HG02943 (cell line): ENCODE results near the gene WWTR1.

Experiments
- ATAC-seq: cut with Tn5 transposase; IDR thresholded peaks from one replicate; pipeline ENCODE4 v1.9.1; 2021; ENCODE audit warnings: mild to moderate bottlenecking, low read depth, moderate library complexity; ENCODE audit not compliant: unreplicated experiment

The WWTR1 gene

GRCh38 chr3:149507491-149508324, 150.1 kb downstream of the WWTR1 start:
- ATAC-seq = no peak

DNA sequence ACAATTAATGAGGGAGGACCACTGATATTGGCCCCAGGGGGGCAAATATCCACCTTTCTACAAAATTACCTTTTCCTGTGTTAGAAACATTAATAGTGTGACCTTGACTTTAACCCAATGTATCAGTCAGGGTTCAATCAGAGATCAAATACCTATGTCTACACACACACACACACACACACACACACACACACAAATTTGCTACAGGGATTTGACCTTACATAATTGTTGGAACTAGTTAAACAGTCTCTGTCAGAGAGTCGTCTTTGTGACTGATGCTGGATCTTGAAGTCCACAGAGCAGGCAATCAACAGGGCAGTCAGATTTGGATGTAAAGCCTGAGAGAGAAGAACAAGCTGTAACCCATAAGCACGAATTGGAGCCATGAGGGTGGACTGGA, 150.9 kb downstream of the WWTR1 start:
- no peak for ATAC-seq

DNA sequence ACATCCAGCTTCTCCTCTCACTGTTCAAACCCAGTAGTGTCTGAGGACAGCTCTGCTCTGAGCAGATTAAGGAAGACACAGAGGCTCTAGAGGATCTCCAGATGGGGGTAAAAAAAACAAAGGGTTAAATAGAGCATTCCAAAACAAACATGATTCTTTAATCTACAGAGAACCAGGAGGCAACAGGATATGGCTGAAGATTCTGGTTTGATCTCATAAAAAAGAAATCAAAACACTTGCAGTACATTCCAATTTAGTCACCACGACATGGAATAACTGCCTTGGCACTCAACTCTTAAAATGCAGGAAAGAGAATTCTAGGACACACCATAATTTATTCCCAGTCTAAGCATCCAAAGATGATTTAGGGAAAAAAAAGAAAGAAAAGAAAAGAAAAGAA, 151.3 kb downstream of the WWTR1 start:
- no peak for ATAC-seq

DNA sequence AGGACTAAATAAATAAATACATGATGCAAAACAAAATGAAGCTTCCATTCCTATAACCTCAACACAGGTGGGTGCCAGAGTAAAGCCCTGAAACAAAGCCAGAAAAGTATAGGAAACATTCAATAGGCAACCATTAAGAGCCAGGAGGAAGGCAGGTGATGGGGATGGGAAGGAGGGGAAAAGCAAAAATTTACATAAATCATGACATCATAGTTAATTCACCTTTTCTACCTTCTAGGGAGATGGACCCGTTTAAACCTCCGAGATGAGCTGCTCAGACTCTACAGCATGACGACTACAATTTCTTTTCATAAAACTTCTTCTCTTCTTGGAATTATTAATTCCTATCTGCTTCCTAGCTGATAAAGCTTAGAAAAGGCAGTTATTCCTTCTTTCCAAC, 155.4 kb downstream of the WWTR1 start:
- ATAC-seq = no peak

- ATAC-seq = no peak
Observed at GRCh38 chr3:149501524-149501923, 156.3 kb downstream of the WWTR1 start.

DNA sequence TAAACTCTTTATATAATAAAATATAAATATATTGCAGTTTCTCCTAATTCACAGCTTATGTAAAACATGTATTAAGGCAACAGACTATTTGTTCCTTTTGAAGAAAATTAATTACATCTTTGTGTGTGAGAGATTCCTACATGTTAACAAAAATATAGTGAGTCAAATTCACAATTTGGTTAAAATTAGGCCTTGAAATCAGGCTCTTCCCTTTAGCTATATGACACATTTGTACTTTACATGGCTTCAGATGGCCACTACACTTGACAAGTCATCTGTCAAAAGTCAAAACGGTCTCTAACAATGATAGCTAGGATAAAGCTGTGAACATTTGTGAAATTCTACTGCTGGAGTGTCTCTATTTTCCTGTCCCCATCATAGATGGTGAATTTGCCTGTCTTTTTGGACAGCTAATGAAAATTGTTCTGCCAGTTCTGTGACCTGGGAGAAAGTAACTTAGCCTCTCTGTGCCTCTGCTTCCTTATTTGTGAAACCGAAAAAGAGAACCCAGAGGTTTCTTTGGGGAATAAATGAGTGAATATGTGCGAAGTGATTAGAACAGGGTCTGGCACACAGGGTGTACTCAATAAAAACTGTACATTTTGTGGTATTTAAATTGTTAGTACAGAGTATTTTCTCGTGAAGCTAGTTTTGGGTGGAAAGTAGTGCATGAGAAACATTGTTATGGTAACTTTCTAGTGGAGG, 159.7 kb downstream of the WWTR1 start:
- no peak for ATAC-seq

GRCh38 chr3:149496891-149497290, 160.9 kb downstream of the WWTR1 start:
- ATAC-seq = no peak

GRCh38 chr3:149495581-149496125, 162.2 kb downstream of the WWTR1 start:
- no peak for ATAC-seq

DNA sequence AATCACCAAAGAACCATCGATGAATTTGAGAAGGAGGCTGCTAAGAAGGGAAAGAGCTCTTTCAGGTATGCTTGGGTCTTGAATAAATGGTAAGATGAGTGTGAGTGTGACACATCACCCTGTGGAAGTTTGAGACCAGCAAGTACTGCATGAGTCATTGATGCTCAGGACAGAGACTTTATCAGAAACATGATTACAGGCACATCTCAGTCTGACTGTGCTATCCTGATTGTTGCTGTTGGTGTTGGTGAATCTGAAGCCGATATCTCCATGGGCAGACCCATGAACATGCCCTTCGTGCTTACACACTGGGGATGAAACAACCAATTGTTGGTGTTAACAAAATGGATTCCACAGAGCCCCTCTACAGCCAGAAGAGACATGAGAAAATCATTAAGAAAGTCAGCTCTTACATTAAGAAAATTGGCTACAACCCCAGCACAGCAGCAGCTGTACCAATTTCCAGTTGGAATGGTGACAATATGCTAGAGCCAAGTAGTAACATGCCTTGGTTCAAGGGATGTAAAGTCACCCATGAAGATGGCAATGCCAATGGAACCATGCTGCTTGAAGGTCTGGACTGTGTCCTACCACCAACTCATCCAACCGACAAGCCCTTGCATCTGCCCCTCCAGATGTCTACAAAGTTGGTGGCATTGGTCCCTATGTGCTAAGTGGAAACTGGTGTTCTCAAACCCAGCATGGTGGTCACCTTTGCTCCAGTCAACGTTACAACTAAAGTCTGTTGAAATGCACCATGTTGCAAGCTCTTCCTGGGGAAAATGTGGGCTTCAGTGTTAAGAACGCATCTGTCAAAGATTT, 162.9 kb downstream of the WWTR1 start:
- no peak for ATAC-seq

DNA sequence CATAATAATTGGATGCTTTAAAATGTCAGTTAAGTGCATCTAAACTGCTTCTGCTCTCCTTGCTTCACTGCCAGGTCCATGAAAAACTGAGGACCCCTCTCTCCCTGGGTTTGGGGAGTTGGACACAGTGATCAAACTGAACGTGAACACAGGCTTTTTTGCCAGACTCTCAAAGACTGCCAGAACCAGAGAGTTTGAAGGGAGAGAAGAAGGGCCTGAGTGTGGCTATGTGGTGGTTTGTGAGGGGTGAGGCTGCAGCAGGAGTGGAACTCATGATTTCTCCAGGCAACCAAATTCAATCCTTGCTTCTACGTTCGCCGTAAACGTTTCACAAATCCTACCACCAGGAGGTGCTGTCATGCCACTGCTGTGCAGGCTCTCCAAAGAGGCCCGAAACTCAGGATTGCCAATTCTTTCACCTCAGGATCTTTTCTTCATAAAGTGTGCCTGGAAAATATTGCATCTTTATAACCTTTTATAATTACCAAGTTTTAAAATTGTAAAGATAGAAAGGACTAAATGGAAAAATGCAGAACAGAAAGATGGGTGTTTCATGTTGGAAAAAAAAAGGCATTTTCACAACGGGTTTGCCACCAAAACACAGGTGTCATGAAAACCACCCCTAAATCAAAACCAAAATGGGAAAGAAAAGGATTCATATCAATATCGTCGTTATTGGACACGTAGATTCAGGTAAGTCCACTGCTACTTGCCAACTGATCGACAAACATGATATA, 163.6 kb downstream of the WWTR1 start:
- ATAC-seq = no peak

DNA sequence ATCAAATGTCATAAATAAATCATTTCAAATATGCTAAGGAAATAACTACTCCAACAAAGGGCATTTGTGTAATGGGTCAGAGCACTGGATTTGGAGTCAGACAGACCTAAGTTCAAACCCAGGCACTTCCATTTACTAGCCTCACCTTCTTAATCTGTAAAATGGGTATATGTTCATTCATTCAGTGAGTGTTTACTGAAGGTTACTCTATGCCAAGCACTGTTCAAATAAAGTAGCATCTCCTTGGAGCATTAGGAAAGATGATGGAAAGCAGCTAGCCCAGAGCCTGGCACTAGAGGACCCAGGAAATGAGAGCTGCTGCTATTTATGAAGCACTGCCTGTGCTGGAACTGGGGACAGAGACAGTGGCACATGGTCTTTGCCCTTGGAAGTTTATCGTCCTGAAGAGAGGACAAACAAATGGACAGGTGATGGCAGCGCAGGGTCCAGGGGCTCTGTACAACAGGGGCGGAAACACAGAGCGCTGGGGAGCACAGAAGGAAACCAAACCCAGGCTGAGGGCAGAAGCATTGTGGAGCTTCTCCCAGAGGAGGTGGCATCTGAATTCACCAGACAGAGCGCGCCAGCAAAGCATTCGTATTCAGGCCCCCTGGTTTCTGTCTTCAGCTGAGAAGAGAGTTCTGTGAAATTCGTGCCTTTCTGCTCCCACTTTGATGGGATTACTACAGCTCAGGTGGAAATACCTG, 164.4 kb downstream of the WWTR1 start:
- no peak for ATAC-seq

- ATAC-seq = no peak
Observed at GRCh38 chr3:149490260-149490971, 167.4 kb downstream of the WWTR1 start.

DNA sequence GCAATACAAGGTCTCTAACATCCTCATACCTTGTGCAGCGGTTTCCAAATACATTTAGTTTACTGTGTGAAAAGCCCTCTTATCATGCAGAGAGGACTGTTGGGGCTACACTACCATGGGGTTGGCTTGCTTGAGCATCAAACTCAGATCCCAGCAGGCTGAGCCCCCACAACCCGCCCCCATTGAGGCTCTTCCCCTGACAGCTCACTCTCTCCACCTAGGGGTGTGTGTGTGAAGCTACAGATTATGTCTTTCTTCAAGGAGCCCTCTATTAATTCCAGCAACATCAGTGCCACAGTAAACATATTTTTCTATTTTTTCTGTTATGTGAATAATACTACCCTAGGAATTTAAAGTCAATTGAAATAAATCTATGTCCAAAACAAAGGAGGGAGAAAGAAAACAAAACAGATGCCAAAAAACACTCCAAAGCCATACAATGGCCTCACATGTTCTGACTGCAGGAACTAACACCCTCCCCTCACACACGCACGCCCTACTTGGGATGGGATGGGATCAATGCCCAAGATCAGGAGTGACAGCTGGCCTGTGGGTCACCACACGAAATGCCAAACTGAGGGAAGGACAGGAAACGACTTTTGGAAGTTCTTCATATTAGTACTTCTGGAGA, 168.7 kb downstream of the WWTR1 start:
- no peak for ATAC-seq

DNA sequence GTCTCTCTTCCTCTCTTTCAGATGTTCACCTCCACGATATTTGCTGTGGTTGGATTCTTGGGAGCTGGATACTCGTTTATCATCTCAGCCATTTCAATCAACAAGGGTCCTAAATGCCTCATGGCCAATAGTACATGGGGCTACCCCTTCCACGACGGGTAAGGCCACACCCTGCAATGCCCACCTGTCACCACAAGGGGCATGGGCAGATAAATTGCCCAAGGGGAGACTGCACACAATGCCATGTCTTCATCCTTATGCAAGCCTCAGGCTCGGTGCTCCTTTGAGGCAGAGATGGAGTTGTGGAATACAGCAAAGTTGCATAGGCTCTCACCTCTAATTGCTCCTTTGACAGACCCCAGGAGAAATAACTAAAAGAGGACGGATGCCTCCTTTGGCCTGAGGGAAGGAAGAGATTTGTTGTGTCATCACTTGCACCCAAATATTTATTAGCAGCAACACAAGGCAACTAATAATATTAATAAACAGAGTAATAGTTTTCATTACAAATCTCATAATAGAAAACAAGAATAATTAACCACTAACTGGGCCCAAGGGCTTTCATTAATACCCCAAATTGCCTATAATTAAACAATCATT, 170.1 kb downstream of the WWTR1 start:
- ATAC-seq = no peak

DNA sequence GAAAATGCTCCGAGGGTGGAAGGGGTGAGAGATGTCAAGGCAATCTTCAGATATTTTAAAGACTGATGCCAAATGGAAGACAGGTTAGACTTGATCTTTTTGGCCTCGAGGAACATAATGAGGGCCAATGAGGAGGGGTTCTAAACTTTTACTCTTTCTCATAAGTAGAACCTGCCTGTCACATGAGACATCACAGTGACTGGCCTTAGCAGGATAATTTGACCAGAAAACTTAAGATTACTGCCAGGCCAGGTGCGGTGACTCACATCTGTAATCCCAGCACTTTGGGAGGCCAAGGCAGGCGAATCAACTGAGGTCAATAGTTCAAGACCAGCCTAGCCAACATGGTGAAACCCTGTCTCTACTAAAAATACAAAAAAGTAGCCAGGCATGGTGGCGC, 171.1 kb downstream of the WWTR1 start:
- no peak for ATAC-seq

DNA sequence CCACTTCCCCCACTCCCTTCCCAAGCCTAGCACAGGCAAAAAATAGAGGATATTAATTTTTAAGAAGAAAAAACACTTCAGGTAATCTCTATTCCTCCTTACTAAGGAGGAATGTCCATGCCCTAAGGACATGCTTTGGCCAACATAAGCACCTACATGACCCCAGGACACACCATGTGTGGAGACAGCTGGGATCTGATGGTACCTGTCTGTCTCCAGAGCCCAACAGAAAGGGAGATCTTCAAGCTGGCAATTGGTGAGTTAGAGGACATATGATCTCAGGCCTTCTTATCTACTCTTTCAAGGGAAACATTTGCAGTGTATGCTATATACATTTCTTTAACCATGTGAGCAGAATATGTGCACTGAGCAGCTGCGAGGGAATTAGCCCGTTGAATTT, 176.3 kb downstream of the WWTR1 start:
- no peak for ATAC-seq

DNA sequence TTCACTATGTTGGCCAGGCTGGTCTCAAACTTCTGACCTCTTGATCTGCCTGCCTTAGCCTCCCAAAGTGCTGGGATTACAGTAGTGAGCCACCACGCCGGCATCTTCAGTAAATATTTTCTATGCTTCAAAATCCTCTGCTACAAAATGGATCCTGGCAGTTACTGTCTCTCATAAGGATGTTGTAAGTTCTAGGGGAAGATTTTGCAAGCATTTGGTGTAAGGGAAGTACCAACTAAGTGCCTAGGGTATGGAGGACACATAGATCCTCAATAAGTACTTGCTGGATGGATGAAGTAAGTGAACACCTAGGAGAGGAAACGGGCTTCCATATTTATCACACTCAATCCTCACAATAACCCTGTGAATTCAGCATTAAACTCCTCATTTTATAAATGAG, 176.8 kb downstream of the WWTR1 start:
- no peak for ATAC-seq

DNA sequence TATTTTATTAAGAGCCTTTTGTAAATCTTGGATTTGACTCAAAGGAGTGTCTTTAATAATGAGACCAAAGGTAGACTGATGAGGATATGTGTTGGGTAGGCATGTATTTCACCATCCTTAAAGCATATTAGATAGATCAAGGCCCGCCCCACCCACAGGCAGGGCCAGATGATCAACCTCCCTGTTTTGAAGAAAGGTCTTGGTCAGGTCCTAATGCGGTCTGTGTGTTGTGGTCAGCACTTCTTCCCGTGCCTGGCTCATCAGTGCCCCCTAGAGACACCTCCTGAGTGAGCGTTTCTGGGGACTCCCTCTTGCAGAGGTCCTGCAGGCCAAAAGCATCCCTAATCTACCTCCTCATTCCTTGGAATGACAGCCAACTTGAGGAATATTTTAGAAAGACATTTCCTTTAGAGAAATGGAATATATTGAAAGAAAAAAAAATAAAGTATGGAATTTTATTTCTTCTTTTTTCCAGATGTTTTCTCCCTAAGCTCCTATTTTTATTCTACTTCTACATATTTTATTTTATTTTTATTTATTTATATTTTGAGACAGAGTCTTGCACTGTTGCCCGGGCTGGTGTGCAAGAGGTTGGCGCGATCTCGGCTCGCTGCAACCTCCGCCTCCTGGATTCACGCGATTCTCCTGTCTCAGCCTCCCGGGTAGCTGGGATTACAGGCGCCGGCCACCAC, 177.4 kb downstream of the WWTR1 start:
- peak; percentile 96 for ATAC-seq
